ENCODE results near the gene DTNB. TPM values are rescaled to one million over a fixed set of nuclear protein-coding genes. Genes with fewer than 3 reads are reported as not detected.
A peak's percentile ranks its signal among the peaks of the same experiment; 100 is the strongest.

Gene DTNB
- total and polyA plus RNA-seq, 2 donors (not counting 1 experiment from before 2014, with no cell fraction given), result 25.7 to 37.3 TPM

DNA sequence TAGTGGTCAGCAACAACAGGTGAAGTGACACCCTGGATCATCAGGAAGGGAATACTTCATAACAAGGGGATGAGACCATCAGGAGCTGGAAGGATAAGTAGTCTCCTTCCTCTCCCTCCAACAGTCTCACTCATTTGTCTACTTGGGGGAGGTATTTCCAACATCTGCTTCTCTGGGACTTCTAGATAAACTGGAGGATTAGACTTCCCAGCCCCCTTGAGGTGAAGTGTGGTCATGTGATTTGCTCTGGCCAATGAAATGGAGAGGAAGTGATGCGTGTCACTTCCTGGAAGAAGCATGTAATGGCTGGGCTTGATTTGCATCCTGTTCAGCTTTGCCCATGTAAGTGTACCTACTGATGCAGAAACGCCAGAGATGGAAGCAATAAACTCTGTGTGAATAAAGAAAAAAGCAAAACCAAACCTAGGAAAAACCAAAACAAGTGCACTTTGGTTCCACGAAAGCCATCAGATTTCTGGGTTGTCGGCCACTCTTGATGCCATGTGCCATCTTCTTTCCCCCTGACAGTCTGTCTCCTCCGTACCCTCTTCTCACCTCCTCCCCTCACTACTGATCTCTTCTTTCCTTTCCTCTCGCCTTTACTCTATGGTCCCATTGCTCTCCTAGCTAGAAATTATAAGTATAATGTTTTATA lies 255.5 kb downstream of the DTNB start:
- Histone ChIP-seq H3K79me2 (ENCODE audit: control insufficient read depth, insufficient read depth, low read length) (no peaks in the 10 kb centered on the region), H3K27me3 (replicated peaks in 1 of 4; ENCODE audit: control extremely low read depth in 1 of 4, control insufficient read depth in 3 of 4, insufficient read depth in 4 of 4, low read length in 3 of 4) (no peaks in the 10 kb centered on the region), H3K4me2 (replicated peaks; ENCODE audit: low read depth, low read length, poor library complexity, severe bottlenecking) (peak overlapping the region; percentile 71), H3K4me3 (ENCODE audit: control extremely low read depth in 1 of 5, extremely low read depth in 1 of 5, insufficient read depth in 1 of 5, low read depth in 2 of 5, low read length in 4 of 5) (peak overlapping the region in 1 of 5 experiments; percentile 40), H2AFZ (ENCODE audit: insufficient read depth, low read depth, low read length, poor library complexity, severe bottlenecking) (no peak overlapping the region), H3K9me3 (ENCODE audit: control extremely low read depth in 1 of 3, control insufficient read depth in 2 of 3, insufficient read depth in 1 of 3, low read length in 2 of 3) (peaks cover 1 to 8% (median 5%) of the 10 kb centered on the region in 3 donors), H3K4me1 (ENCODE audit: control insufficient read depth in 2 of 2, insufficient read depth in 2 of 2, low read length in 2 of 2) (peaks cover 65 to 75% of the 10 kb centered on the region in 2 donors), H3K9ac (ENCODE audit: low read length) (peak overlapping the region; percentile 3), H3K36me3 (replicated peaks in 1 of 2; ENCODE audit: control extremely low read depth in 1 of 2, control insufficient read depth in 1 of 2, extremely low read depth in 1 of 2, insufficient read depth in 2 of 2, low read length in 1 of 2) (no peaks in the 10 kb centered on the region), H3K27ac (ENCODE audit: low read length in 2 of 2) (peak overlapping the region; percentile 89 to 94), H4K20me1 (ENCODE audit: control insufficient read depth, insufficient read depth, low read length, poor library complexity, severe bottlenecking) (no peaks in the 10 kb centered on the region)
- intact Hi-C loops (cut with micrococcal nuclease), result loop anchor here (2.0 kb wide), 1 partner anchor 15 kb away; no protein-coding TSS in a partner anchor
- Mint-ChIP-seq H3K4me1 (peaks cover 65% of the 10 kb centered on the region), H3K27ac (peak overlapping the region; percentile 96), H3K9me3 (ENCODE audit: insufficient read depth) (no peaks in the 10 kb centered on the region), H3K27me3 (no peaks in the 10 kb centered on the region), H3K4me3 (peak overlapping the region; percentile 58)
- ChIA-PET POLR2A (interaction anchor here (0.6 to 2.3 kb wide), 5 partner anchors 14 to 103 kb away, joined by 3 to 10 read pairs (median 5); no protein-coding TSS in a partner anchor), CTCF (interaction anchor here (1.2 to 5.5 kb wide), 5 partner anchors 10 to 56 kb away, joined by 3 to 33 read pairs (median 5); no protein-coding TSS in a partner anchor)
- WGBS (ENCODE audit: insufficient coverage), result 79% methylated on average over 3 of the region's 6 CpGs
- ATAC-seq (ENCODE audit: low read depth) (no peak), DNase-seq (peak; percentile 71)
- TF ChIP-seq, protein P1, sequence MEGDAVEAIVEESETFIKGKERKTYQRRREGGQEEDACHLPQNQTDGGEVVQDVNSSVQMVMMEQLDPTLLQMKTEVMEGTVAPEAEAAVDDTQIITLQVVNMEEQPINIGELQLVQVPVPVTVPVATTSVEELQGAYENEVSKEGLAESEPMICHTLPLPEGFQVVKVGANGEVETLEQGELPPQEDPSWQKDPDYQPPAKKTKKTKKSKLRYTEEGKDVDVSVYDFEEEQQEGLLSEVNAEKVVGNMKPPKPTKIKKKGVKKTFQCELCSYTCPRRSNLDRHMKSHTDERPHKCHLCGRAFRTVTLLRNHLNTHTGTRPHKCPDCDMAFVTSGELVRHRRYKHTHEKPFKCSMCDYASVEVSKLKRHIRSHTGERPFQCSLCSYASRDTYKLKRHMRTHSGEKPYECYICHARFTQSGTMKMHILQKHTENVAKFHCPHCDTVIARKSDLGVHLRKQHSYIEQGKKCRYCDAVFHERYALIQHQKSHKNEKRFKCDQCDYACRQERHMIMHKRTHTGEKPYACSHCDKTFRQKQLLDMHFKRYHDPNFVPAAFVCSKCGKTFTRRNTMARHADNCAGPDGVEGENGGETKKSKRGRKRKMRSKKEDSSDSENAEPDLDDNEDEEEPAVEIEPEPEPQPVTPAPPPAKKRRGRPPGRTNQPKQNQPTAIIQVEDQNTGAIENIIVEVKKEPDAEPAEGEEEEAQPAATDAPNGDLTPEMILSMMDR (IDR thresholded peaks at IDR 0.05), result no peak
- no peak for TF ChIP-seq EZH2 (IDR thresholded peaks at IDR 0.05; ENCODE audit: borderline replicate concordance, insufficient read depth, low read depth, low read length, poor library complexity, severe bottlenecking)

DNA sequence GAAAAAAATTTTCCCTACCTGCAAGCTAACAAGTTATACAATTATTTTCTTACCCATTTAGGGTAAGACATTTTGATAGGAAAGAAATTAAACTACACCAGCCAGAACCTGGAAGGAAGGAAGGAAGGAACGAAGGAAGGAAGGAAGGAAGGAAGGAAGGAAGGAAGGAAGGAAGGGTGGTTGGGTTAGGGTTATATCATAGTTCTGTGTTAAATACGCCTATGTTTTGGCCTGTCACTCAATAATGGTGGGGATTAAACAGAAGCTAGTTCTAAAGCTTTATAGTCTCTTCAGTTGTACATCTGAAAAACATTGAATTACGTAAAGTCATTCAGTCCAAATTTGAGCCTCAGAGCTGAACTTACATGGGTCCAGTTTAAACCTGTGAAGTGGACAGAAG lies 256.7 kb downstream of the DTNB start:
- intact Hi-C loops (cut with micrococcal nuclease), result no loop called here
- DNase-seq (no peak), ATAC-seq (ENCODE audit: low read depth) (no peak)
- H3K9ac ChIP-seq (ENCODE audit: low read length), result no peak overlapping the region
- no peaks in the 10 kb centered on the region for H3K36me3 ChIP-seq (replicated peaks in 1 of 2; ENCODE audit: control extremely low read depth in 1 of 2, control insufficient read depth in 1 of 2, extremely low read depth in 1 of 2, insufficient read depth in 2 of 2, low read length in 1 of 2)
- peak overlapping the region; percentile 89 to 94 for H3K27ac ChIP-seq (ENCODE audit: low read length in 2 of 2)
- no peaks in the 10 kb centered on the region for H3K27me3 ChIP-seq (replicated peaks in 1 of 4; ENCODE audit: control extremely low read depth in 1 of 4, control insufficient read depth in 3 of 4, insufficient read depth in 4 of 4, low read length in 3 of 4)
- H3K9me3 ChIP-seq (ENCODE audit: control extremely low read depth in 1 of 3, control insufficient read depth in 2 of 3, insufficient read depth in 1 of 3, low read length in 2 of 3), result peaks cover 1 to 8% (median 5%) of the 10 kb centered on the region in 3 donors
- no peaks in the 10 kb centered on the region for H4K20me1 ChIP-seq (ENCODE audit: control insufficient read depth, insufficient read depth, low read length, poor library complexity, severe bottlenecking)
- H2AFZ ChIP-seq (ENCODE audit: insufficient read depth, low read depth, low read length, poor library complexity, severe bottlenecking), result no peak overlapping the region
- 83% methylated on average over 1 of the region's 3 CpGs for WGBS (ENCODE audit: insufficient coverage)
- H3K4me2 ChIP-seq (replicated peaks; ENCODE audit: low read depth, low read length, poor library complexity, severe bottlenecking), result peak overlapping the region; percentile 7
- H3K4me1 ChIP-seq (ENCODE audit: control insufficient read depth in 2 of 2, insufficient read depth in 2 of 2, low read length in 2 of 2), result peaks cover 59 to 71% of the 10 kb centered on the region in 2 donors
- no peaks in the 10 kb centered on the region for H3K9me3 Mint-ChIP-seq (ENCODE audit: insufficient read depth)
- ChIA-PET POLR2A (interaction anchor here (0.6 to 2.3 kb wide), 5 partner anchors 8 to 137 kb away, joined by 3 to 10 read pairs (median 6); no protein-coding TSS in a partner anchor), CTCF (interaction anchor here (1.3 to 5.5 kb wide), 2 partner anchors 13 to 54 kb away, joined by 3 to 33 read pairs; no protein-coding TSS in a partner anchor)
- H3K27ac Mint-ChIP-seq, result peak overlapping the region; percentile 73
- no peaks in the 10 kb centered on the region for H3K79me2 ChIP-seq (ENCODE audit: control insufficient read depth, insufficient read depth, low read length)
- H3K4me3 ChIP-seq (ENCODE audit: control extremely low read depth in 1 of 5, extremely low read depth in 1 of 5, insufficient read depth in 1 of 5, low read depth in 2 of 5, low read length in 4 of 5), result no peak overlapping the region
- H3K4me3 Mint-ChIP-seq, result peak overlapping the region; percentile 45
- peaks cover 65% of the 10 kb centered on the region for H3K4me1 Mint-ChIP-seq
- no peaks in the 10 kb centered on the region for H3K27me3 Mint-ChIP-seq
- TF ChIP-seq EZH2 (IDR thresholded peaks at IDR 0.05; ENCODE audit: borderline replicate concordance, insufficient read depth, low read depth, low read length, poor library complexity, severe bottlenecking), result no peak
- TF ChIP-seq, protein P1 (IDR thresholded peaks at IDR 0.05), result no peak

Data from B cell (primary cell).